Fibroblast of peridontal ligament (primary cell): ENCODE measurements around the gene BCL11B.

Experiments
- DNase-seq: peaks from one replicate; pipeline ENCODE4 v3.0.0-alpha.2; 2010; ENCODE audit errors: extremely low read depth

The BCL11B gene

DNA sequence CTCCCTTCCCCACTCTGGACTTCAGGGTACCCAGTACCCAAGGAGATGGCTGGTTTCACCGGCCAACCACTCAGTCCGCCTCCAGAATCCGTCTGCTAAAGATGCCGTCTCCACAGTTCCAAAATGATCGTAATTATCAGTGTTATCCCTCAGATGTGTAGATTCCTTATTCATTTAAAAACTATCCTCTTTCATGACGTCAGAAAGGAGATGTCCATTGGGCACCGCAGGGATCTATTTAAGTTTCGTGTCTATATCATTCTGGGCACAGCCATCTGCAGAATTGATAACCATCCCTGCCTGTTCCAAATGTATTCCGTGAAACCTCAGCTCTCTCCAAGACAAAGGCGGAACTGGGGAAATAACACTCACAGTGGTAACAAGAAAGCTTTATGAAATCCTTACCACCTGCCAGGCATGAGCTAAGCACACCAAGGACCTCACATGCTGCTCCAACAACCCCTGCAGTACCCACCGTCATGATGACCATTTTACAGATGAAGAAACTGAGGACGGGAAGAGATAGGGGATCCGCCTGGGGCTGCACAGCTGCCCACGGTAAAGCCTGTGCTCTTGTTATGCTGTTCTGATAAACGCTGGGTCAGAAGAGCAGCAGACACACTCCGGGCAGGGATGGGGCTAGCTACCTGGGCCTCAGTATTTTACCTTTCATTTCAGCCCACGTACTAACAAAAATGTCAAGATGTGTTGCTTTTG, 90.0 kb downstream of the BCL11B start:
- DNase-seq, result no peak

DNA sequence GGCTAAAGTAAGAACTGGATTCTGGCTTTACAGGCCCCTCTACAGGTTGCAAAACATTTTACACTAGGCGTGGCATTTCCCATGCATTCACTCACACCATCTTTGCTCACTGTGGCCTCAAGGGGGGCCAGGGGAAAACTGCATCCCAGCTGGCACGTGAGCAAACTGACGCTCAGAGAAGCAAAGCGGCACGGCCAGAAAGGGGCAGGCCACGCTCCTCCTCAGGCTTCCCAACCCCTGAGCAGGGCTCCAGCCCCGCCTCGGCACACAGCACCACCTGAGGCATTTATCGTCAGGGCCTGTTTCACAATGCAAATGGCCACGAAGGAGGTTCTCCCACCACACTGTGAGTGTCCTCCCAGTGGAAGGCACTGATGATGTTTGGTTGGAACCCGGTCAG, 90.8 kb downstream of the BCL11B start:
- DNase-seq, result no peak

DNA sequence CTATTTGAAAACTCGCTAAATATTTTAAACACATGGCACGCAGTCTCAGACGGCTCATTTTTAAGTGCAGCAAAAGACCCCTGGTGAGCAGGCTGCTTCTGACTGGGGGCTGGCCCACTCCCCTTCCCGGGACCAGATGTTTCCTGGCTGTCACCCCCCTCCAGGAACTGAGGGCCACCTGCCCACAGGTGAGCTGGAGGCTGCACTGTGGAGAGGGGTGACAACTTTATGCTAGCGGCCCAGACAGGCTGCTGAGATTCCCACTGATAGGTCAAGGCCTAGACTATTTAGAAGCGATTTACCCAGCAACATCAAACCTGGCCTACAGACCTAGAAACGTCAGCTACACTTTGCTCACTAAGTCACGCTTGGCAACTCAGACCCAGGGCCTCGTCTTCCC, 92.1 kb downstream of the BCL11B start:
- no peak for DNase-seq

- no peak for DNase-seq
Measured at GRCh38 chr14:99179506-99179905, 92.5 kb downstream of the BCL11B start.

- DNase-seq, result no peak
Measured at GRCh38 chr14:99177886-99178835, 93.8 kb downstream of the BCL11B start.

GRCh38 chr14:99177046-99177655, 94.8 kb downstream of the BCL11B start:
- no peak for DNase-seq

DNA sequence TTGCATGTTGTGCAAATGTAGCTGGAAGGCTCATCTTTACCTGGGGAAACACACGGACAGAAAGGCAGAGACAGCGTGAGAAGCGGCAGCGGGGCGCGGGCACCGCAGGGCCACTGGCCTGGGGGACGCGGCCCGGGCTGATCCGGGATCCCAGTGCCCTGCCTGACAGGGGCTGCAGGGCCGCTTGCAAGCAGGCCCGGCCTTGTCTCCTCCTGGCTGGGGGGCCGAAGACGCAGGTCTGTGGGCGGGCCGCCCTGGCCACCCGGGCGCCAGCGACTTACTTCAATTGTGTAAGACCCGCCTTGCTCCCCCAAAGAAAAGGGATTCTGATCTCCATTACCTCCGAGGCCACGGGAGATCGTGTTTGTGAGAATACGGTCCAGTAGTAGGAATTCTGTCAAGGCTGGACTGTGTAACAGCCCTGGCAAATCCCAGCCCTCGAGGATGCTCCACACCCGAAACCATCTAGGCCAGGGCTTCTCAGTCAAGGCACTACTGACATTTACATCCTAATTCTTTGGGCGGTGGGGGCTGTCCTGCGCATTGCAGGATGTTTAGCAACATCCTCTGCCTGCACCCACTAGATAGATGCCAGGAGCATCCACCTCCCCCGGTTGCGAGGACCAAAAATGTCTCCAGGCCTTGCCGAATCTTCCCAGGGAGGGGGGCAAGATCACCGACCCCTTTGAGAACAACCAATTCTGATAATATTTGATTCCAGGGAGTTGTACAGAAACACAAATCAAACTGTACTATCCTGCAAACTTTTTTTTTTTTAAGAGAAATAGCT, 95.6 kb downstream of the BCL11B start:
- no peak for DNase-seq

DNA sequence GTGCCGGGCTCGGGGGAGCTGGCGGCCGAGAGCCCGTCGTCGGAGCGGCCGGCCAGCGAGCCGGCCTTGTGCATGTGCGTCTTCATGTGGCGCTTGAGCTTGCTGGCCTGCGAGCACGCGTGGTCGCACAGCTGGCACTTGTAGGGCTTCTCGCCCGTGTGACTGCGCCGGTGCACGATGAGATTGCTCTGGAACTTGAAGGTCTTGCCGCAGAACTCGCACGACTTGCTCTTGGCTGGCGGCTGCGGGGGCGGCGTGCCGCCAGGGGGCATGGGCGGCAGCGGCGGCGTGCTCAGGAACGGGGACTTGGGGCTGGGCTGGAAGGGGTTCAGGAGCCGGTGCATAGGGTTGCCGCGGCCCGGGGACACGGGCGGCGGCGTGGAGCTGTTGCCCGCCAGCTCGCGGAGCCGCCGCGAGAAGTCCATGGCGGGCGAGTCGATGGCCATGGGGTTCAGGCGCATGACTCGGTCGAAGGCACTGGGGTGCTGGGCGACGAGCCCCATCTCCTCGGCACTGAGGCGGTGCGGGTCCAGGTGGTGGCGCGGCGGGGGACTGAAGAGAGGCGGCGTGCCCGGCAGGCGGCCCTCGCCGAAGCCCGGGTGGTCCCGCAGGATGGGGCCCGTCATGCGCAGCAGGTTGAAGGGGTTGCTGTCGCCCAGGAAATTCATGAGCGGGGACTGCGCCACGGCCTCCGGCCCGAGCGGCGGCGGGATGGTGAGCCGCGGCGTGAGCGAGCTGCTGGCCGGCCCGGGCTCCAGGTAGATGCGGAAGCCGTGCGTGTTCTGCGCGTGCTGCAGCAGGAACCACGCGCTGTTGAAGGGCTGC, 96.5 kb downstream of the BCL11B start:
- DNase-seq, result no peak

- no peak for DNase-seq
Measured at GRCh38 chr14:99174770-99175319, 97.2 kb downstream of the BCL11B start.

DNA sequence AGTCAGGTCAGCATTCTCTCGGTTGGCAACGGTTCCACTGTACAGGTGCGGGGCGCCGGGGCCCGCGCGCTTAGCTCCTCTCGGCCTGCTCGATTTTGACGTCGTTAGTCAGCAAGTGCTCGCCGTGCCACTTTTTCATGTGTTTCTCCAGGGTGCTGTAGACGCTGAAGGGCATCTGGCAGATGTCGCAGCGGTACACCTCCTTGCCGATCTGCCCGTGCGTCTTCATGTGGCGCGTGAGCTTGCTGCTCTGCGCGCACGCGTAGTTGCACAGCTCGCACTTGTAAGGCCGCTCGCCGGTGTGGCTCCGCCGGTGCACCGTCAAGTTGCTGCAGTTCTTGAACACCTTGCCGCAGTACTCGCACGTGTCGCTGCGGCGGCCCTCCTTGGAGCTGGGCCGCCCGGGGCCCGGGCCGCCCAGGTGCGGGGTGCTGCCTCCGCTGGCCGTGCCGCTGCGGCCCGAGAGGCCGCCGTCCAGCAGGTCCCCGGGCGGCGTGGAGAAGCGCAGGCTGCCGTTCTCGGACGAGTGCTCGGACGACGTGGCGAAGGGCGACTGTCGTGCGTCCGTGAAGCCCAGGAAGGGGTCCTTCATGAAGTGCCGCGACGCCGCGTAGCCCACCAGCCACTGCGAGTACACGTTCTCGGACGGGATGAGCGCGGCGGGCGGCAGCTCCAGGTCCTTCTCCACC, 97.8 kb downstream of the BCL11B start:
- DNase-seq, result no peak

GRCh38 chr14:99173506-99173905, 98.5 kb downstream of the BCL11B start:
- DNase-seq, result no peak

GRCh38 chr14:99173086-99173485, 98.9 kb downstream of the BCL11B start:
- no peak for DNase-seq

GRCh38 chr14:99171396-99171795, 100.6 kb downstream of the BCL11B start:
- DNase-seq, result no peak

DNA sequence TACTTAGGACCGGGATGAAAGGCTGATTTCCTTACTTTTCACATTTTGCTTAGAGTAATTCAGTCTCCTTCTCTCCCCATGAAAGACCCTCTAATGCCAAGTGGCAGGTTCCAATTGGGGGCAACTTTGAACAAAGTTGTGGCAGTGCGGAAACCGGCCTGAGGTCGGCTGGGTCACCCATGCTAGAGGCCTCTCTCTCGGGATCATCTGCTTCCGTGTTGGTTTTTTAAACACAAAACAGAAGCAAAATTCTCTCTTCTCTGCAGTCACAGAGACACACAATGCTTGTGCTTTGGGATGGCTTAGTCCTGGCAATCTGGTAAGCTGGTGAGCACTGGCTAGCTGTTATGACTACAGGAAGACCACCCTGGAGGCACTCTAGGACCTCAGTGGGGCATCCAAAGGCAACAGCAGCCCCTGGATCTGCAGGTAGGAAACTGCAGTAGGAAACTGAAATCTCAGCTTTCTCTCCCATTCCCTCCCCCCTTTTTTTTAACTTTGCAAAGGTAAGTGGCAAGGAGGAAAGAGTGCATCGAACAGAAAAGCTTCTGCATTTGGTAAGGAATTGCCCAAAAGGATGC, 102.1 kb downstream of the BCL11B start:
- DNase-seq, result no peak

- no peak for DNase-seq
Measured at GRCh38 chr14:99168330-99168729, 103.7 kb downstream of the BCL11B start.

- no peak for DNase-seq
Measured at GRCh38 chr14:99166506-99166905, 105.5 kb downstream of the BCL11B start.

GRCh38 chr14:99164712-99165111, 107.3 kb downstream of the BCL11B start:
- no peak for DNase-seq

DNA sequence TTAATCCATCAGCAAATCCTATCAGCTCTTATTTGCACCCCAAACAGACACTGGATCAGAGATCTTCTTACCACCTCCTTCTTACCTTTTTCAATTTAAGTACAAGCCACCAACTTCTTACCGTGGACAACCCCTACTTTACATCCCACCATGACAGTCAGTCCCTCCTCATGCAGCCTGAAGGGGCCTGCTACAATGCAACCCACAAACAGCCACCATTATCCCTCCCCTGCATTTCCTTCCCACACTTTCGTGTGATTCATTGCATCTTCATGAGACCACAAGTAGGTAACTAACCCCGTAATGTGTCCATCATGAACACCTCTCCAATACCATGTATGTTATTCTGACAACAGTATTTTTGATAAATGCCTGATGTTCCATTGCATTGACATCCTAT, 108.6 kb downstream of the BCL11B start:
- DNase-seq, result no peak
